RWPE1 (cell line): ENCODE data around the gene HOXC13.

Experiments
- CTCF ChIA-PET: fragments of 350-600 bp; sonication (Branson Sonifier 250); formaldehyde crosslinking; extraction: SDS; loops from one replicate; lab custom pipeline; 2021; lab: Yijun Ruan, JAX
- POLR2A ChIA-PET: fragments of 400-600 bp; formaldehyde crosslinking; extraction: SDS; loops from one replicate; lab custom pipeline; 2020; ENCODE audit warnings: antibody characterized with exemption; ENCODE audit not compliant: low non-redundant PET; lab: Yijun Ruan, JAX
- DNase-seq: peaks from one replicate; pipeline ENCODE4 v3.0.0; 2012; ENCODE audit warnings: low spot score
- H3K27ac ChIP-seq: fragments of 450-650 bp; 2 replicates; pipeline ENCODE4 v1.5.1; 2017
- TF ChIP-seq, protein P1 (sequence below): fragments of 450-650 bp; conservative IDR thresholded peaks from 2 replicates; pipeline ENCODE4 v1.5.1; 2017; ENCODE audit warnings: low read depth, mild to moderate bottlenecking

The HOXC13 gene

DNA sequence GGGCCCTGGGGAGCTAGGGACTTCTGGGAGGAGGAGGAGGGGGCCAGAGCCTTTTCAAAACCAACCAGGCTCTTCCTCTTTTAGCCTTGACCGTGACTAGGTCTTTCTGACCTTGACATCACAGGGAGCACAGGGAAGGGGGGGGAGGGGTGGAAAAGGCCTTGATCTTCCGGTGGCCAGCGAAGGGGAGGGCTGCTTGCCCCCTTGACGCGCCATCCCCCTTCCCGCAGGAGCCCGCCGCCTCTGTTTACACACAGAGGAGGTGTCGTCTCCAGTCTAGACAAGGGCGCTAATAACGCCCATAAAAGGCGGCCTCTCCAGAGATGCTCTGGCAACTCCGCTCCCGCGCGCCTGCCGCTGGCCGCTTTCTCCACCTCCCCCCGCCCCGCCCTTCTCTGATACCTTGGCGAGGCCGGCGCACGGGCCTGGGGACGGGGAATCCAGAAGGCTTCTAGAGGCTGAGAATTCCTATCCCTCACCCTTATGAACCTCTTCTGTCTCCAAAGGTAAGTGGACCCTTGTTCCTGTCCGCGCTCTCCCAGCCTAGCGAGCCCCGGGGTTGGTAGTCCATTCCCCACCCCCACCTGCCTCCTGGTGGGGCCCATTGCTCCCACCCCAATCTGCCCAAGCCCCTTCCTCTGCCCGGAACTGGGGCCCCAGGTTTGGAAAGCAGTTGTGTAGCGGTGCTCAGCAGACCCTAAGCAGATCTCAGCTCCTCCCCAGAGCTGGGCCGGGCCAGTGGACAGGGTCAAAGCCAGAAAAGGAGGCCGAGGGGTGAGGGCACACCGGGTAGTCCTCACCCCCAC lies 11.2 kb downstream of the HOXC13 start:
- no peak for DNase-seq
- CTCF ChIA-PET, result interaction anchor here (0.6 to 1.6 kb wide), 8 partner anchors 13 to 477 kb away, joined by 3 to 13 read pairs (median 4); no protein-coding TSS in a partner anchor
- H3K27ac ChIP-seq, result no peak overlapping the region
- TF ChIP-seq, protein P1, sequence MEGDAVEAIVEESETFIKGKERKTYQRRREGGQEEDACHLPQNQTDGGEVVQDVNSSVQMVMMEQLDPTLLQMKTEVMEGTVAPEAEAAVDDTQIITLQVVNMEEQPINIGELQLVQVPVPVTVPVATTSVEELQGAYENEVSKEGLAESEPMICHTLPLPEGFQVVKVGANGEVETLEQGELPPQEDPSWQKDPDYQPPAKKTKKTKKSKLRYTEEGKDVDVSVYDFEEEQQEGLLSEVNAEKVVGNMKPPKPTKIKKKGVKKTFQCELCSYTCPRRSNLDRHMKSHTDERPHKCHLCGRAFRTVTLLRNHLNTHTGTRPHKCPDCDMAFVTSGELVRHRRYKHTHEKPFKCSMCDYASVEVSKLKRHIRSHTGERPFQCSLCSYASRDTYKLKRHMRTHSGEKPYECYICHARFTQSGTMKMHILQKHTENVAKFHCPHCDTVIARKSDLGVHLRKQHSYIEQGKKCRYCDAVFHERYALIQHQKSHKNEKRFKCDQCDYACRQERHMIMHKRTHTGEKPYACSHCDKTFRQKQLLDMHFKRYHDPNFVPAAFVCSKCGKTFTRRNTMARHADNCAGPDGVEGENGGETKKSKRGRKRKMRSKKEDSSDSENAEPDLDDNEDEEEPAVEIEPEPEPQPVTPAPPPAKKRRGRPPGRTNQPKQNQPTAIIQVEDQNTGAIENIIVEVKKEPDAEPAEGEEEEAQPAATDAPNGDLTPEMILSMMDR, result no peak
- POLR2A ChIA-PET, result no interaction called here

DNA sequence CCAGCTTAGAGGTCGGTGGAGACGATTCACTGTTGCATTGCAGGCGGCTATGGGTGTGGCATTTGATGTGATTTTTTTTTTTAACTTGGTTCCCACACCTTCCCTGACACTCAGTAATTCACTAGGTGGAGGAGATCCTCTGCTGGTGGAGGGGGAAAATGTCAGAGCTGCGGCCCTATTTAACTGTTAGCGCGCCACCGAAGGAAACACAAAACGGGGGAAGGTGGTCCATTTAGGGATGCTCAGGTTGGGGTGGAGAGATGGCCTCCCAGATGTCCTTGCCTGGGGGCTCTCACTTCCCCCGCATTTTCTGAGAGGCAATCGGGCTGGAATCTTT lies 11.8 kb downstream of the HOXC13 start:
- POLR2A ChIA-PET, result no interaction called here
- no peak overlapping the region for H3K27ac ChIP-seq
- CTCF ChIA-PET, result interaction anchor here (0.6 to 1.6 kb wide), 10 partner anchors 13 to 502 kb away, joined by 3 to 13 read pairs (median 4); no protein-coding TSS in a partner anchor
- TF ChIP-seq, protein P1, result no peak
- DNase-seq, result peak; percentile 65

DNA sequence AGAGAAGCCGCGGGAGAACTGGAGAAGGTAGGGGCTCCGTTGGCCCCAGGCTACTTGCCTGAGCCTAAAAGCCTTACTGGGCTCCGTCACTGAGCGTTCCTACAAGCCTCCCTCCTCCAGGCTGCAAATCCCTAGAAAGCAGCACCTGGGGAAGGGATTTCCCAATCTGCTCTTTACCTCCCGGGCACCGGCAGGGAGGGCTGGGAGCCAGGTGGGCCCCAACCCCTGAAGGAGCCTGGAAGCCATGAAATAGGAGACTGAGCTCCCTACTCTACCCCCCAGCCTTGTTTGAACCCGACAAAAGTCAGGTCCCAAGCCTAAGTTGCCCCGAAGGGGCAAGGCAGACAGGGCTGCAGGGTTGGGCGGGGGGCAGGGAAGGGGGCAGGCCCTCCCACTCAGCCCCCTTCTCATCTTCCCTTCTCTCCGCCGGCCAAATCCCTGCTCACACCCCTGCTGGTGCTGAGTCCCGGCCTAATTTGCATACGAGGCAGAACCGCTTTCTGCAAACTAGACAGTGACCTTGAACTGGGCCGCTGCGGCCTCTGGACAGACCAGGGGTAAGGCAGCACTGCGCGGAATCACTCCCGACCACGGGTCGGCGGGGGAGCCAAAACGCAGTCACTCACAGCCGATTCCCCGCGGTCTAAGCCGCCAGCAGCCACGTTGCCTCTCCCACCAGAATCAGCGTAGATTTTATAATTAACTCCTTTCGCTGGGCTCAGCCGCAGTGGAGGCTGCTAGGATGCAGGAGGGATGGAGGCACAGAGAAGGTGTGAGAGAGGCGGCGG lies 12.4 kb downstream of the HOXC13 start:
- no peak for DNase-seq
- ChIA-PET POLR2A (no interaction called here), CTCF (interaction anchor here (0.6 to 1.7 kb wide), 10 partner anchors 71 to 502 kb away, joined by 3 to 13 read pairs (median 4); no protein-coding TSS in a partner anchor)
- TF ChIP-seq, protein P1, result no peak
- no peak overlapping the region for H3K27ac ChIP-seq

DNA sequence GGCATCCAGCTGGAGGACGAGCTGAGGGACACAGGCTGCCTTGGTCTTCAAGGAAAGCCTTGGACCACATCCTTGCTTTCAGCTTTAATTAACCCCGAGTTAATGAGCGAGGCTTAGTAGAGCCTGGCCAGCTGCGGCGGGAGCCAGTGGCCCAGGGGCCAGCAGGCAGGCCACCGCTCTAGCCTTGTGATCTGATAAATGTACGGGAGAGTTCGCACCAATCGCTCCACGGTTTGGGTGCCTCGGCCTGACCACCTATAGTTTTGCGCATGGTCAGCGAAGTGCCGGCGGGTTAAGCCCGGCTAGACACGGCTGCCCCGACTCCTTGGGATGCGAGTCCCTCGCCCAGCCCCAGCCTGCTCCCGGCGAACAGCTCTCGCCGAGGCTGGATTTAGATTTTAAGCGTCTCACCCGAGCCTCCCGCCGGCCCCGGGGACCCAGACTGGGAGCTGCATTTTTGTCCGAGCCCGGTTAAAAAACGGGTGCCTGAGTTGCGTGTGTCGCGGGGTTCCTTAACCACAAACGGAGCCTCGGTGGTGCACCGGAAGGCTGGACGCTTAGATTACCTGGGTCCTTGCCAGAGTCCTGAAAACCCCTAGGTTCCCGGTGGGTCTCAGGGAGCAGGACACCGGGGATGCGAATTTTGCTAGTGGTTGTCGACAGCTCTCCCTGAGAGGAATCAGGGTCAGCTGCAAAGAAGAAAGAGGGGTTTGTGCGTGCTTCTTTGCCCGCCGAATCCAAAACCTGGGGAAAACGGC lies 13.1 kb downstream of the HOXC13 start:
- CTCF ChIA-PET, result interaction anchor here (0.6 to 1.7 kb wide), 5 partner anchors 57 to 250 kb away, joined by 3 to 5 read pairs (median 3); no protein-coding TSS in a partner anchor
- POLR2A ChIA-PET, result no interaction called here
- TF ChIP-seq, protein P1, result no peak
- no peak for DNase-seq
- H3K27ac ChIP-seq, result no peak overlapping the region

DNA sequence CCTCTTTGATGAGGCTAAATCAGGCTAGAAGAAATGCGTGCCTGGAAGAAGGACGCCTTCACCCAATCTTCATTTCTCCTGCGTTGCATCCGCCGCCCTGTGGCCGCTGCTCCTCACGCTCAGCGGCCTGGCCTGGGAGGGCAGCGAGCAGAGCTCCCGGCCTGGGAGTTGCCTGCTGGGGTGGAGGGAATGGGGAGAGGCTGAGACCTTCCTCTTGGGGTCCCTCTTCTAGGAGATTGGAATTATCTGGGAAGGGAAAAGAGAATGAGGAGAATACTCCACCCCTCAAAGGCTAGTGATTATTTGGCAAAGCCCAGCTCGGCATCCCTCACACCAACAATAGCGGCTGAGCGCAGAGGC lies 13.7 kb downstream of the HOXC13 start:
- CTCF ChIA-PET, result interaction anchor here (0.6 to 1.7 kb wide), 5 partner anchors 56 to 250 kb away, joined by 3 to 5 read pairs (median 3); no protein-coding TSS in a partner anchor
- POLR2A ChIA-PET, result no interaction called here
- TF ChIP-seq, protein P1, result no peak
- no peak overlapping the region for H3K27ac ChIP-seq
- DNase-seq, result no peak
